ENCODE data around the gene PLEKHJ1.

DNA sequence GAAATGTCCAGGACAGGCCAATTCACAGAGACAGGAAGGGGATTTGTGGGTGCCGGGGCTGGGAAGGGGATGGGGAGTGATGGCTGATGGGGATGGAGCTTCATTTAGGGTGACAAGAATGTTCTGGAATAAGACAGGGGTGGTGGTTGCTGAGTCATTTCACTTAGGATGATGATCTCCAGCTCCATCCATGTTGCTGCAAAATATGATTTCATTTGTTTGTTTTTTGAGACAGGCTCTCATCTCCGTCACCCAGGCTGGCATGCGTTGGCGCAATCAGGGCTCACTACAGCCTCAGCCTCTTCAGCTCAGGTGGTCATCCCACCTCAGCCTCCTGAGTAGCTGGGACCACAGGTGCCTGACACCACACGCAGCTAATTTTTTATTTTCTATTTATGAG is 23.2 kb upstream of the PLEKHJ1 start:
- TF ChIP-seq, protein P1, sequence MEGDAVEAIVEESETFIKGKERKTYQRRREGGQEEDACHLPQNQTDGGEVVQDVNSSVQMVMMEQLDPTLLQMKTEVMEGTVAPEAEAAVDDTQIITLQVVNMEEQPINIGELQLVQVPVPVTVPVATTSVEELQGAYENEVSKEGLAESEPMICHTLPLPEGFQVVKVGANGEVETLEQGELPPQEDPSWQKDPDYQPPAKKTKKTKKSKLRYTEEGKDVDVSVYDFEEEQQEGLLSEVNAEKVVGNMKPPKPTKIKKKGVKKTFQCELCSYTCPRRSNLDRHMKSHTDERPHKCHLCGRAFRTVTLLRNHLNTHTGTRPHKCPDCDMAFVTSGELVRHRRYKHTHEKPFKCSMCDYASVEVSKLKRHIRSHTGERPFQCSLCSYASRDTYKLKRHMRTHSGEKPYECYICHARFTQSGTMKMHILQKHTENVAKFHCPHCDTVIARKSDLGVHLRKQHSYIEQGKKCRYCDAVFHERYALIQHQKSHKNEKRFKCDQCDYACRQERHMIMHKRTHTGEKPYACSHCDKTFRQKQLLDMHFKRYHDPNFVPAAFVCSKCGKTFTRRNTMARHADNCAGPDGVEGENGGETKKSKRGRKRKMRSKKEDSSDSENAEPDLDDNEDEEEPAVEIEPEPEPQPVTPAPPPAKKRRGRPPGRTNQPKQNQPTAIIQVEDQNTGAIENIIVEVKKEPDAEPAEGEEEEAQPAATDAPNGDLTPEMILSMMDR (IDR thresholded peaks at IDR 0.05) = no peak
- TF ChIP-seq, protein P2, sequence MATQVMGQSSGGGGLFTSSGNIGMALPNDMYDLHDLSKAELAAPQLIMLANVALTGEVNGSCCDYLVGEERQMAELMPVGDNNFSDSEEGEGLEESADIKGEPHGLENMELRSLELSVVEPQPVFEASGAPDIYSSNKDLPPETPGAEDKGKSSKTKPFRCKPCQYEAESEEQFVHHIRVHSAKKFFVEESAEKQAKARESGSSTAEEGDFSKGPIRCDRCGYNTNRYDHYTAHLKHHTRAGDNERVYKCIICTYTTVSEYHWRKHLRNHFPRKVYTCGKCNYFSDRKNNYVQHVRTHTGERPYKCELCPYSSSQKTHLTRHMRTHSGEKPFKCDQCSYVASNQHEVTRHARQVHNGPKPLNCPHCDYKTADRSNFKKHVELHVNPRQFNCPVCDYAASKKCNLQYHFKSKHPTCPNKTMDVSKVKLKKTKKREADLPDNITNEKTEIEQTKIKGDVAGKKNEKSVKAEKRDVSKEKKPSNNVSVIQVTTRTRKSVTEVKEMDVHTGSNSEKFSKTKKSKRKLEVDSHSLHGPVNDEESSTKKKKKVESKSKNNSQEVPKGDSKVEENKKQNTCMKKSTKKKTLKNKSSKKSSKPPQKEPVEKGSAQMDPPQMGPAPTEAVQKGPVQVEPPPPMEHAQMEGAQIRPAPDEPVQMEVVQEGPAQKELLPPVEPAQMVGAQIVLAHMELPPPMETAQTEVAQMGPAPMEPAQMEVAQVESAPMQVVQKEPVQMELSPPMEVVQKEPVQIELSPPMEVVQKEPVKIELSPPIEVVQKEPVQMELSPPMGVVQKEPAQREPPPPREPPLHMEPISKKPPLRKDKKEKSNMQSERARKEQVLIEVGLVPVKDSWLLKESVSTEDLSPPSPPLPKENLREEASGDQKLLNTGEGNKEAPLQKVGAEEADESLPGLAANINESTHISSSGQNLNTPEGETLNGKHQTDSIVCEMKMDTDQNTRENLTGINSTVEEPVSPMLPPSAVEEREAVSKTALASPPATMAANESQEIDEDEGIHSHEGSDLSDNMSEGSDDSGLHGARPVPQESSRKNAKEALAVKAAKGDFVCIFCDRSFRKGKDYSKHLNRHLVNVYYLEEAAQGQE (IDR thresholded peaks at IDR 0.05; ENCODE audit: insufficient read depth in 1 of 2, low read depth in 2 of 2, low read length in 1 of 2) = no peak
